AG10803 (cell line): Measurements from ENCODE around the gene MAPK12.

Experiments used
- DNase-seq: peaks from one replicate; pipeline ENCODE4 v3.0.0; 2010; ENCODE audit warnings: low read depth
- H3K4me3 ChIP-seq: 2 replicates; pipeline ENCODE4 v1.5.1; 2011; ENCODE audit warnings: mild to moderate bottlenecking, low read length, control low read depth
- CTCF ChIP-seq: conservative IDR thresholded peaks from 2 replicates; pipeline ENCODE4 v1.5.1; 2011; ENCODE audit warnings: mild to moderate bottlenecking, low read length, control low read depth, inconsistent platforms

The MAPK12 gene

GRCh38 chr22:50244420-50245213, 16.9 kb downstream of the MAPK12 start, which contains the start of gene TUBGCP6:
Gene TUBGCP6, minus strand, starts transcription at chr22:50245023. Its CDS starts 564 bp downstream, at chr22:50244459.
- DNase-seq = peak; percentile 87
- peak; percentile 33 for TF ChIP-seq CTCF
- peak within 1 kb of the TSS; percentile 97 for H3K4me3 ChIP-seq

- TF ChIP-seq CTCF = no peak
- H3K4me3 ChIP-seq = peak overlapping the region; percentile 97
- DNase-seq = no peak
Observed at GRCh38 chr22:50243685-50244419, 17.6 kb downstream of the MAPK12 start.

DNA sequence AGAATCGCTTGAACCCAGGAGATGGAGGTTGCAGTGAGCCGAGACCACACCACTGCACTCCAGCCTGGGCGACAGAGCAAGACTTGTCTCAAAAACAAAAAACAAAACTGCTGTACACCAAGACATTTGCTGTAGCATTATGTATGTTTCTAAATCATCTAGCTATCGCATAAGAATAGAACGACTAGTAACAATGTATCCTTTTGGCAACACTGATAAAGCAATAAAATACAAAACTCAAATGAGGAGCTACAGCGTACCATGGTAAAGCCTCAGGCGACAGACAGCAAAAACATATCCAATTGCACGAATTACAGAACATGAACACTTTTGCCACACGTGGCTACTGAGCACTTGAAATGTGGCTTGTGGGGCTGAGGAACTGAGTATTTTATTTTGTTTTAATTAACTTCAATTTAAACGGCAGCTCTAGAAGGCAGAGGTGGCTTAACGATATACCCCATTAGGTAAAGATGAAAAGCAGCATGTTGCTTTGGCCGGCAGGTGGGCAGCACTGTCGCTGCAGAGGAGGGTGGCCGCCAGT, 19.0 kb downstream of the MAPK12 start:
- H3K4me3 ChIP-seq = peak overlapping the region; percentile 55
- no peak for DNase-seq
- TF ChIP-seq CTCF = no peak

DNA sequence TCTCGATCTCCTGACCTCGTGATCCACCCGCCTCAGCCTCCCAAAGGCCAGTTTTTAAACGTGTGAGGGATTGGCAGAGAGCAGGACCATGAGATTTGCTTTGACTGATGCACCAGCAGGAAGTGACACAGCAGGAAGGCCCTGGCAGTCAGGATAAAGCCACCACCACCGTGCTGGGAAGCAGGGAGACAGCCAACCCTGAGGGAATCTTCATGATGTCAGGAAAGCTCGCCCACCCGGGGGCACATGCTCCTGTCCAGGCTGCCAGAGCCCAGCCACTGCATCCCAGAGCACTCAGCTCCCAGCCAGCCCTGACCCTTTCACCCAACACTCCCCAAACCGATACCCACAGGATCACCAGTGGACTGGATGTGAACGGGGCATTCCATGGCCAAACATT, 22.7 kb downstream of the MAPK12 start:
- H3K4me3 ChIP-seq = no peak overlapping the region
- TF ChIP-seq CTCF = no peak
- no peak for DNase-seq

DNA sequence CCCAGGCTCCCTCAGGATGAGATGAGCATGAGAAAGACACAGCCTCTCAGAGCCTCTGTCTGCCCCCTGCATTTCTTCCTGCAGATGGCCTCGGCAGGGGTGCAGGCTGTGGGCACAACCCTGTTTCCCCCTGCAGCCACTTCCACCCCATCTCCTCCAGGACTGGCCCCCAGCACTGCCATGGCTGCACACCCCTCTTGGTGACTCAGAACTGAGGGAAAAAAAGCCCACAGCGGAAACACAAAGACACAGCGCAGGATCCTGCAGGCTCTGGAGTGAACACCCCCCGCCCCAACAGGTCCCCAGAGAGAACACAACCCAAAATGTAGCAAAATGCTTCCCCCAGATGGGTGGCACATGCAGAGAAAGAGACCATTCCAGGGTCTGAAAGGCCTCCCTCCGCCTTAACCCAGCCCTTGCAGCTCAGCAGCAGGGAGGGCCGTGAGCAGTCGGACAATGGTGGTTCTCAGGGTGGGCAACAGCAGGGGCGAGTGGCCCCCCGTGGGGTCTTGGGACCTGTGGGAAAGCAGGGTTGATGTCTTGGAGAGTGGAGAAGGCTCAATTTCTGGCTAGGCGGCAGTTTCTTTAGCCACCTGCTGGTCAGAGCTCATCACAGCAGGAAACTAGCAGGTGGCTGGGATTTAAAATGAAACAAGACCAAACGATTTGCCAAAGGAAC, 24.6 kb downstream of the MAPK12 start:
- no peak for DNase-seq

GRCh38 chr22:50233223-50233622, 28.3 kb downstream of the MAPK12 start:
- H3K4me3 ChIP-seq = no peak overlapping the region
- no peak for TF ChIP-seq CTCF
- DNase-seq = no peak

More for the DNA sequence above, 24.6 kb downstream of the MAPK12 start:
- H3K4me3 ChIP-seq = no peak overlapping the region
- TF ChIP-seq CTCF = peak; percentile 45
